Measurements from ENCODE around the gene TRAPPC11. TPM values are rescaled to one million over a fixed set of nuclear protein-coding genes. Genes with fewer than 3 reads are reported as not detected.

The TRAPPC11 gene
- total RNA-seq, 1 donor from 2014 or later = 40.3 TPM

DNA sequence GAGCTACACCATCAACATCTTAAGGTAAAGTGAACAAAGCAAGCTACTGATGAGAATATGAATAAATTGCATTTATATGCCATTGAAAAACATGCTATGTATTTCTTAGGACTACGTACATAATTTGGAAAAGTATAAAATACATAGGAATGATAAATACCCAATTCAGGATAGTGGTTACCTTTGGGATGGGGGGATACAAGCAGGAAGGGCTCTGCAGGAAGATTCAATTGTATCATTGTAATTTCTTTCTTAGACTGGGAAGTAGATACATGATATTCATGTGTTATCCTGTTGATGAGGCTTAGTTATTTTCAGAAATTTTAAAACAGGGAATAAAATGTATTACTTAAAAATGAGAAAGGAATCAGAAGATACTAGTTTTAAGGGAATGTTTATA is 43.4 kb downstream of the TRAPPC11 start:
- no peak for DNase-seq (ENCODE audit: extremely low spot score in 2 of 2)
- TF ChIP-seq CTCF (IDR thresholded peaks at IDR 0.05) (no peak), POLR2AphosphoS5 (IDR thresholded peaks at IDR 0.05; ENCODE audit: insufficient read depth in 1 of 2, low read depth in 1 of 2) (no peak), POLR2A (IDR thresholded peaks at IDR 0.05) (no peak)
- H3K9me3 ChIP-seq = no peaks in the 10 kb centered on the region
- H3K4me3 ChIP-seq = no peak overlapping the region
- peaks cover 0 to 51% of the 10 kb centered on the region in 2 donors for H3K36me3 ChIP-seq
- H3K27me3 ChIP-seq = no peaks in the 10 kb centered on the region
- H3K27ac ChIP-seq = no peak overlapping the region
- intact Hi-C loops (cut with DNase I) = no loop called here
- no peaks in the 10 kb centered on the region for H3K4me1 ChIP-seq

DNA sequence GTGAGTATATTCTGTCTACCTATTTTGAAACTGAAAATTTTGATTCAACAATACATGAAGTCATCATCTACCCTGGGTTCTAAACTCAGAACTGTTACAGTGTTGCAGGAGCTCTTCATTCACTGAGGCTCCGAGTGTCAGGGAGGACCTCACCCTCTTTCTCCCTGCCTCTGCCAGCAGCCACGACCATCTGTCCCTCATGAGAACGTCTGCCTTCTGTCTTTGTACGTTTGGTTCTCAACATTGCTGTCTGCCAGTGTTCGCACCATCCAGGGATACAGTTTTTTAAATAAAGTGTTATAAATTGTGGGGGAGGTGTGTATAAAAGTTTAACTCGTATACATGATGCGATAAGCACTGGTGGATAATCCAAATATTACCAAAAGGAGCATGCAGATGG is 55.5 kb downstream of the TRAPPC11 start:
- Histone ChIP-seq H3K27ac (no peak overlapping the region), H3K9me3 (no peaks in the 10 kb centered on the region), H3K27me3 (no peaks in the 10 kb centered on the region), H3K4me3 (no peak overlapping the region), H3K4me1 (no peaks in the 10 kb centered on the region), H3K36me3 (peaks cover 0 to 26% of the 10 kb centered on the region in 2 donors)
- intact Hi-C loops (cut with DNase I) = loop anchor here (5.0 kb wide), 1 partner anchor 303 kb away; no protein-coding TSS in a partner anchor
- DNase-seq (ENCODE audit: extremely low spot score in 2 of 2) = no peak
- TF ChIP-seq POLR2AphosphoS5 (IDR thresholded peaks at IDR 0.05; ENCODE audit: insufficient read depth in 1 of 2, low read depth in 1 of 2) (no peak), POLR2A (IDR thresholded peaks at IDR 0.05) (no peak), CTCF (IDR thresholded peaks at IDR 0.05) (no peak)

GRCh38 chr4:183716302-183716701 is 57.2 kb downstream of the TRAPPC11 start:
- DNase-seq (ENCODE audit: extremely low spot score in 2 of 2) = no peak
- peaks cover 0 to 13% of the 10 kb centered on the region in 2 donors for H3K36me3 ChIP-seq
- no peaks in the 10 kb centered on the region for H3K4me1 ChIP-seq
- no peaks in the 10 kb centered on the region for H3K9me3 ChIP-seq
- TF ChIP-seq CTCF (IDR thresholded peaks at IDR 0.05) = no peak
- TF ChIP-seq POLR2A (IDR thresholded peaks at IDR 0.05) = no peak
- no peak for TF ChIP-seq POLR2AphosphoS5 (IDR thresholded peaks at IDR 0.05; ENCODE audit: insufficient read depth in 1 of 2, low read depth in 1 of 2)
- intact Hi-C loops (cut with DNase I) = loop anchor here (5.0 kb wide), 1 partner anchor 301 kb away; no protein-coding TSS in a partner anchor
- no peaks in the 10 kb centered on the region for H3K27me3 ChIP-seq
- H3K27ac ChIP-seq = no peak overlapping the region
- no peak overlapping the region for H3K4me3 ChIP-seq

- DNase-seq (ENCODE audit: extremely low spot score in 2 of 2) = no peak
- TF ChIP-seq POLR2AphosphoS5 (IDR thresholded peaks at IDR 0.05; ENCODE audit: insufficient read depth in 1 of 2, low read depth in 1 of 2) (no peak), CTCF (IDR thresholded peaks at IDR 0.05) (no peak), POLR2A (IDR thresholded peaks at IDR 0.05) (no peak)
- no peak overlapping the region for H3K27ac ChIP-seq
- H3K36me3 ChIP-seq = no peaks in the 10 kb centered on the region
- intact Hi-C loops (cut with DNase I) = loop anchor here (5.0 kb wide), 1 partner anchor 298 kb away; no protein-coding TSS in a partner anchor
- no peak overlapping the region for H3K4me3 ChIP-seq
- H3K27me3 ChIP-seq = no peaks in the 10 kb centered on the region
- peaks cover 9% of the 10 kb centered on the region for H3K4me1 ChIP-seq
- H3K9me3 ChIP-seq = no peaks in the 10 kb centered on the region
These were observed 59.8 kb downstream of the TRAPPC11 start for GRCh38 chr4:183718876-183719275.

DNA sequence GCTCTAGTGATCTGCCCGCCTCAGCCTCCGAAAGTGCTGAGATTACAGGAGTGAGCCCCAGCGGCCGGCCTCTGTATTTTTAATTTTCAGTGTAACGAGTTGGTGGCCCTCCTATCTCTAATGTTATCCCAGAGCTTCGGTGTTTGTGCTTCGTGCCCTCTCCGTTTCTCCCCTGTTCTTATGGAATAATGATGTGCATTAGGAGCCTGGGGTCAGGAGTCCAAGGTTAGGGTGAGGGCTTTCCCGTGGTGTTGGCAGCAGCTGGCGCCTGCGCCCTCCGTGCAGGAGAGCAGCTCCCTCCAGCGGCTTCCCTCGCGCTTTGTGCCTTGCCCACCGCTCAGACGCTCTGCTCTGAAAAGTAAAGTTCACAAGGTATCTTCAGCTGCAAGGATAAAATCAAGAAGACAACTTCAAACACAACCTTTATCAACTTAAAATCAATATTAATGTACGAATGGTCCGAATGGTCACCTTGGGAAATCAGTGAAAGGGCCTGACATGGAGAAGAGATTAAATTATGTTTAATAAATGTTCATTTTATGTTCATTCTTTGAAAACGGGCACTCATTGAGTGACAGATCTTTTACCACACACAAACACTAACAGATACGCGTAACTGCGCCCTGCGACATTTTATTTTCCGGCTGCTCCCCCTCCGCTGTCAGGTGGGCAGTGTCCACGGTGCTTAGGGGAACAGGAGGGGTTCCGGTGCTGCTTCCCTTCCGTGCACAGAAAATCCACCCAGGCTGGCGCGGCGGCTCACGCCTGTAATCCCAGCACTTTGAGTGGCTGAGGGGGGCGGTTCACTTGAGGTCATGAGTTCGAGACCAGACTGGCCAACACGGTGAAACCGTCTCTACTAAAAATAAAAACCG is 62.4 kb downstream of the TRAPPC11 start:
- TF ChIP-seq CTCF (IDR thresholded peaks at IDR 0.05) (no peak), POLR2AphosphoS5 (IDR thresholded peaks at IDR 0.05; ENCODE audit: insufficient read depth in 1 of 2, low read depth in 1 of 2) (no peak), POLR2A (IDR thresholded peaks at IDR 0.05) (no peak)
- no peak overlapping the region for H3K27ac ChIP-seq
- H3K36me3 ChIP-seq = no peaks in the 10 kb centered on the region
- intact Hi-C loops (cut with DNase I) = no loop called here
- no peaks in the 10 kb centered on the region for H3K27me3 ChIP-seq
- H3K4me1 ChIP-seq = peaks cover 9% of the 10 kb centered on the region
- DNase-seq (ENCODE audit: extremely low spot score in 2 of 2) = no peak
- H3K9me3 ChIP-seq = no peaks in the 10 kb centered on the region
- H3K4me3 ChIP-seq = peak overlapping the region; percentile 45 to 51
